ENCODE results near the gene CEP170B.
"Not testable (repeated sequence)": the region's sequence is repeated elsewhere in the genome, so short reads cannot be mapped to it uniquely, and the experiment has no call there.

The CEP170B gene

DNA sequence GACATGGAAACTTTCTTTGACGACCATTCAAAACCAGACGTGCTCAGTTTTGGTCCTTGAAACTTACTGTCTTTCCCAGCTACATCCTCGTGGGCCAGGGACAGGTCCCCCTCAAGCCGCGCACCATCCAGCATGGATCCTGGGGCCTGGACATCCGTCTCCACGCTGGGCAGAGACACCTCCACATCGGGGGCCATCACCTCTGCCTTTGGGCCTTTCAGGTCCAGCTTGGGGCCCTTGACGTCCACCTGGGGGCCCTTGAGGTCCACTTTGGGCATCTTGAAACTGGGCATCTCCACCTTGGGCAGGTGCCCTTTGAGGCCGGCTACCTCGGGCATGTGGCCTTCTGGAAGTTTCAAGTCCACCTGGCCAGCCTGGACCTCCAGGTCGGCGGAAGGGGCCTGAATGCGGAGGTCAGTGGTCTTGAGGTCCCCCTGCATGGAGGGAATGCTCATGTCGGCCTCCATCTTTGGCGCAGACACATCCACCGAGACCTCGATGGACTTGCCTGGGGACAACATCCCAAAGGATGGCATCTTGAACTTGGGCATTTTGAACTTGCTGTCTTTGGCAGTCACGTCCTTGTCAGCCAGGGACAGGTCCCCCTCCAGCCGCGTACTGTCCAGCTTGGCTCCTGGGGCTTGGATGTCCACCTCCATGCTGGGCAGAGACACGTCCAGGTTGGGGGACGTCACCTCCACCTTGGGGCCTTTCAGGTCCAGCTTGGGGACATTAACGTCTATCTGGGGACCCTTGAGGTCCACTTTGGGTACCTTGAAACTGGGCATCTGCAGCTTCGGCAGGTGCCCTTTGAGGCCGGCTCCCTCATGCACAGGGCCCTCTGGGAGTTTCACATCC, 76.7 kb downstream of the CEP170B start:
- DNase-seq (ENCODE audit: low read depth, low spot score): no peak
- no peak overlapping the region for H3K9ac ChIP-seq (ENCODE audit: insufficient read length)
- TF ChIP-seq EZH2 (IDR thresholded peaks at IDR 0.05): no peak
- TF ChIP-seq POLR2AphosphoS5 (IDR thresholded peaks at IDR 0.05; ENCODE audit: borderline replicate concordance, low read depth, low read length): no peak
- no peak for TF ChIP-seq FOXP2 (optimal IDR thresholded peaks at IDR 0.05; ENCODE audit: control extremely low read depth, extremely low read length, insufficient read depth)
- H3K9me3 ChIP-seq (ENCODE audit: low read depth, low read length): no peaks in the 10 kb centered on the region
- no peaks in the 10 kb centered on the region for H3K36me3 ChIP-seq (ENCODE audit: insufficient read depth, low read length)
- H3K27ac ChIP-seq: no peak overlapping the region
- H3K4me3 ChIP-seq: no peak overlapping the region

DNA sequence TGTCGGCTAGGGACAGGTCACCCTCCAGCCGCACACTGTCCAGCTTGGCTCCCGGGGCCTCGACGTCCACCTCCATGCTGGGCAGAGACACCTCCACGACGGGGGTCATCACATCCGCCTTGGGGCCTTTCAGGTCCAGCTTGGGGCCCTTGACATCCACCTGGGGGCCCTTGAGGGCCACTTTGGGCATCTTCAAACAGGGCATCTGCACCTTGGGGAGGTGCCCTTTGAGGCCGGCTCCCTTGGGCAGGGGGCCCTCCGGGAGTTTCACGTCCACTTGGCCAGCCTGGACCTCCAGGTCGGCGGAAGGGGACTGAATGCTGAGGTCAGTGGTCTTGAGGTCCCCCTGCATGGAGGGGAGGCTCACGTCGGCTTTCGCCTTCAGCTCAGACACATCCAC, 77.5 kb downstream of the CEP170B start:
- no peak for DNase-seq (ENCODE audit: low read depth, low spot score)
- no peak overlapping the region for H3K9ac ChIP-seq (ENCODE audit: insufficient read length)
- no peak overlapping the region for H3K4me3 ChIP-seq
- no peaks in the 10 kb centered on the region for H3K9me3 ChIP-seq (ENCODE audit: low read depth, low read length)
- TF ChIP-seq FOXP2 (optimal IDR thresholded peaks at IDR 0.05; ENCODE audit: control extremely low read depth, extremely low read length, insufficient read depth): no peak
- TF ChIP-seq POLR2AphosphoS5 (IDR thresholded peaks at IDR 0.05; ENCODE audit: borderline replicate concordance, low read depth, low read length): no peak
- TF ChIP-seq EZH2 (IDR thresholded peaks at IDR 0.05): no peak
- no peaks in the 10 kb centered on the region for H3K36me3 ChIP-seq (ENCODE audit: insufficient read depth, low read length)
- no peak overlapping the region for H3K27ac ChIP-seq

DNA sequence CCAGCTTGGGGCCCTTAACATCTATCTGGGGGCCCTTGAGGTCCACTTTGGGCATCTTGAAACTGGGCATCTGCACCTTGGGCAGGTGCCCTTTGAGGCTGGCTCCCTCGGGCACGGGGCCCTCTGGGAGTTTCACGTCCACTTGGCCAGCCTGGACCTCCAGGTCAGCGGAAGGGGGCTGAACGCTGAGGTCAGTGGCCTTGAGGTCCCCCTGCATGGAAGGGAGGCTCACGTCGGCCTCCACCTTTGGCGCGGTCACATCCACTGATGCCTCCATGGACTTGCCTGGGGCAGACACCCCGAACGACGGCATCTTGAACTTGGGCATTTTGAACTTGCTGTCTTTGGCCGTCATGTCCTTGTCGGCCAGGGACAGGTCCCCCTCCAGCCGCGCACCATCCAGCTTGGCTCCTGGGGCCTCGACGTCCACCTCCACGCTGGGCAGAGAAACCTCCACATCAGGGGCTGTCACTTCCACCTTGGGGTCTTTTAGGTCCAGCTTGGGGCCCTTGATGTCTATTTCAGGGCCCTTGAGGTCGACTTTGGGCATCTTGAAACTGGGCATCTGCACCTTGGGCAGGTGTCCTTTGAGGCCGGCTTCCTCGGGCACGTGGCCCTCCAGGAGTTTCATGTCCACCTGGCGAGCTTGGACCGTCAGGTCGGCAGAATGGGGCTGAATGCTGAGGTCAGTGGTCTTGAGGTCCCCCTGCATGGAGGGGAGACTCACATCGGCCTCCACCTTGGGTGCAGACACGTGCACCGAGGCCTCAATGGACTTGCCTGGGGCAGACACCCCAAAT, 78.3 kb downstream of the CEP170B start:
- H3K4me3 ChIP-seq; H3K36me3 ChIP-seq (ENCODE audit: insufficient read depth, low read length); H3K9ac ChIP-seq (ENCODE audit: insufficient read length); DNase-seq (ENCODE audit: low read depth, low spot score); H3K27ac ChIP-seq; H3K9me3 ChIP-seq (ENCODE audit: low read depth, low read length): not testable (repeated sequence)

DNA sequence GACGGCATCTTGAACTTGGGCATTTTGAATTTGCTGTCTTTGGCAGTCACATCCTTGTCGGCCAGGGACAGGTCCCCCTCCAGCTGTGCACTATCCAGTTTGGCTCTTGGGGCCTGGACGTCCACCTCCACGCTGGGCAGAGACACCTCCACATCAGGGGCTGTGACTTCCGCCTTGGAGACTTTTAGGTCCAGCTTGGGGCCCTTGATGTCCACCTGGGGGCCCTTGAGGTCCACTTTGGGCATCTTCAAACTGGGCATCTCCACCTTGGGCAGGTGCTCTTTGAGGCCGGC, 78.9 kb downstream of the CEP170B start:
- not testable (repeated sequence) for H3K27ac ChIP-seq; H3K9me3 ChIP-seq (ENCODE audit: low read depth, low read length); DNase-seq (ENCODE audit: low read depth, low spot score); H3K9ac ChIP-seq (ENCODE audit: insufficient read length); H3K36me3 ChIP-seq (ENCODE audit: insufficient read depth, low read length); H3K4me3 ChIP-seq

DNA sequence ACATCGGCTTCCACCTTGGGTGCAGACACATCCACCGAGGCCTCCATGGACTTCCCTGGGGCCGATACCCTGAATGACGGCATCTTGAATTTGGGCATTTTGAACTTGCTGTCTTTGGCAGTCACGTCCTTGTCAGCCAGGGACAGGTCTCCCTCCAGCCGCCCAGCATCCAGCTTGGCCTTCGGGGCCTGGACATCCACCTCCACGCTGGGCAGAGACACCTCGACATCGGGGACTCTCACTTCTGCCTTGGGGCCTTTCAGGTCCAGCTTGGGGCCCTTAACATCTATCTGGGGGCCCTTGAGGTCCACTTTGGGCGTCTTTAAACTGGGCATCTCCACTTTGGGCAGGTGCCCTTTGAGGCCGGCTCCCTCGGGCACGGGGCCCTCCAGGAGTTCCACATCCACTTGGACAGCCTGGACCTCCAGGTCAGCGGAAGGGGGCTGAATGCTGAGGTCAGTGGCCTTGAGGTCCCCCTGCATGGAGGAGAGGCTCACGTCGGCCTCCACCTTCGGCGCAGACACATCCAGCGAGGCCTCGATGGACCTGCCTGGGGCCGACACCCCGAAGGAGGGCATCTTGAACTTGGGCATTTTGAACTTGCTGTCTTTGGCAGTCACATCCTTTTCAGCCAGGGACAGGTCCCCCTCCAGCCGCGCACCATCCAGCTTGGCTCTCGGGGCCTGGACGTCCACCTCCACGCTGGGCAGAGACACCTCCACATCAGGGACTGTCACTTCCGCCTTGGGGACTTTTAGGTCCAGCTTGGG, 79.6 kb downstream of the CEP170B start:
- not testable (repeated sequence) for H3K27ac ChIP-seq; DNase-seq (ENCODE audit: low read depth, low spot score); H3K9me3 ChIP-seq (ENCODE audit: low read depth, low read length)

DNA sequence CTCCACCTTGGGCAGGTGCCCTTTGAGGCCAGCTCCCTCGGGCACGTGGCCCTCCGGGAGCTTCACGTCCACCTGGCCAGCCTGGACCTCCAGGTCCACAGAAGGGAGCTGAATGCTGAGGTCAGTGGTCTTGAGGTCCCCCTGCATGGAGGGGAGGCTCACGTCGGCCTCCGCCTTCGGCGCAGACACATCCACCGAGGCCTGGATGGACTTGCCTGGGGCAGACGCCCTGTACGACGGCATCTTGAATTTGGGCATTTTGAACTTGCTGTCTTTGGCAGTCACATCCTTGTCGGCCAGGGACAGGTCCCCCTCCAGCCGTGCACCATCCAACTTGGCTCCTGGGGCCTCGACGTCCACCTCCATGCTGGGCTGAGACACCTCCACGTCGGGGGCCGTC, 80.2 kb downstream of the CEP170B start:
- not testable (repeated sequence) for DNase-seq (ENCODE audit: low read depth, low spot score); H3K9ac ChIP-seq (ENCODE audit: insufficient read length); H3K27ac ChIP-seq; H3K9me3 ChIP-seq (ENCODE audit: low read depth, low read length); H3K4me3 ChIP-seq; H3K36me3 ChIP-seq (ENCODE audit: insufficient read depth, low read length)

More for the DNA sequence above, 79.6 kb downstream of the CEP170B start:
- not testable (repeated sequence) for H3K36me3 ChIP-seq (ENCODE audit: insufficient read depth, low read length); H3K4me3 ChIP-seq; H3K9ac ChIP-seq (ENCODE audit: insufficient read length)
